SK-N-SH (cell line): ENCODE measurements around the gene DELE1.

Source experiments
- EP300 ChIP-seq, 2 experiments: IDR thresholded peaks; 2 replicates each; pipeline versions ENCODE4 v1.4.0 to v1.6.1; 2012; ENCODE audit warnings: borderline replicate concordance in 1 of 2, low read depth in 1 of 2, low read length in 1 of 2
- POLR2AphosphoS5 ChIP-seq: IDR thresholded peaks from 2 replicates; pipeline ENCODE4 v1.6.1; 2012; ENCODE audit warnings: low read depth, low read length
- SIN3A ChIP-seq: IDR thresholded peaks from 2 replicates; pipeline ENCODE4 v1.6.1; 2012; ENCODE audit warnings: low read depth, mild to moderate bottlenecking, low read length, moderate library complexity, borderline replicate concordance
- SMC3 ChIP-seq: IDR thresholded peaks from 2 replicates; pipeline ENCODE4 v1.6.1; 2012; ENCODE audit warnings: low read depth, low read length, improper control_type of control experiment
- TF ChIP-seq, protein P1 (sequence below): IDR thresholded peaks from 2 replicates; pipeline ENCODE4 v1.4.0; 2012; ENCODE audit warnings: low read depth
- TF ChIP-seq, protein P2 (sequence below): fragments of 200-600 bp; sonication (generic); IDR thresholded peaks from 2 replicates; pipeline ENCODE4 v1.6.1; 2017; ENCODE audit warnings: antibody characterized with exemption, mild to moderate bottlenecking, moderate library complexity
- TF ChIP-seq, protein P3 (sequence below): fragments of 150-350 bp; IDR thresholded peaks from 2 replicates; pipeline ENCODE4 v1.6.1; 2017; ENCODE audit warnings: antibody characterized with exemption, low read length, low read depth, borderline replicate concordance
- TF ChIP-seq, protein P4 (sequence below): IDR thresholded peaks from 2 replicates; pipeline ENCODE4 v1.6.1; 2012; ENCODE audit warnings: mild to moderate bottlenecking, low read depth, low read length, moderate library complexity

DNA sequence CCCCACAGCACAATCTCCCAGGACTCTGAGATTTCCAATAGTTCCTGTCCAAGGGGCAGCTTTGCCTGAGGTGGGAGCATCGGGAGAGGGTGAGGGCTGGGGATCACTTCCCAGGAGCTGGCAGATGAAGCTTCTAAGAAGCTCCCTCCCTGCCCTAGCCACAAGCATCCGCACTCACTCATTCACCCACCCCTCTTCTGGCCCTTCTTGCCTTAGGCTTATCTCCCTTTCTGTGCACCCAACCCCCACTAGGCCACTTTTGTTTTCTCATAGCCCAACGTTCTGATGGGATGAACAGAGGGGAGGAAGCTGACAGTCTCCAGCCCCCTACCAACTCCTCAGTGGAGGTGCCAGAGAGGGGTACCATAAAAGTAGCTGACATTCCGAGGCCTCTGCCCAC is 41.8 kb upstream of the DELE1 start:
- TF ChIP-seq SMC3 (no peak), POLR2AphosphoS5 (no peak), EP300 (IDR thresholded peaks at IDR 0.05; ENCODE audit: borderline replicate concordance in 1 of 2, low read depth in 1 of 2, low read length in 1 of 2) (no peak), SIN3A (no peak)
- TF ChIP-seq, protein P1, sequence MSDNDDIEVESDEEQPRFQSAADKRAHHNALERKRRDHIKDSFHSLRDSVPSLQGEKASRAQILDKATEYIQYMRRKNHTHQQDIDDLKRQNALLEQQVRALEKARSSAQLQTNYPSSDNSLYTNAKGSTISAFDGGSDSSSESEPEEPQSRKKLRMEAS: no peak
- TF ChIP-seq, protein P2, sequence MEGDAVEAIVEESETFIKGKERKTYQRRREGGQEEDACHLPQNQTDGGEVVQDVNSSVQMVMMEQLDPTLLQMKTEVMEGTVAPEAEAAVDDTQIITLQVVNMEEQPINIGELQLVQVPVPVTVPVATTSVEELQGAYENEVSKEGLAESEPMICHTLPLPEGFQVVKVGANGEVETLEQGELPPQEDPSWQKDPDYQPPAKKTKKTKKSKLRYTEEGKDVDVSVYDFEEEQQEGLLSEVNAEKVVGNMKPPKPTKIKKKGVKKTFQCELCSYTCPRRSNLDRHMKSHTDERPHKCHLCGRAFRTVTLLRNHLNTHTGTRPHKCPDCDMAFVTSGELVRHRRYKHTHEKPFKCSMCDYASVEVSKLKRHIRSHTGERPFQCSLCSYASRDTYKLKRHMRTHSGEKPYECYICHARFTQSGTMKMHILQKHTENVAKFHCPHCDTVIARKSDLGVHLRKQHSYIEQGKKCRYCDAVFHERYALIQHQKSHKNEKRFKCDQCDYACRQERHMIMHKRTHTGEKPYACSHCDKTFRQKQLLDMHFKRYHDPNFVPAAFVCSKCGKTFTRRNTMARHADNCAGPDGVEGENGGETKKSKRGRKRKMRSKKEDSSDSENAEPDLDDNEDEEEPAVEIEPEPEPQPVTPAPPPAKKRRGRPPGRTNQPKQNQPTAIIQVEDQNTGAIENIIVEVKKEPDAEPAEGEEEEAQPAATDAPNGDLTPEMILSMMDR: no peak
- TF ChIP-seq, protein P3, sequence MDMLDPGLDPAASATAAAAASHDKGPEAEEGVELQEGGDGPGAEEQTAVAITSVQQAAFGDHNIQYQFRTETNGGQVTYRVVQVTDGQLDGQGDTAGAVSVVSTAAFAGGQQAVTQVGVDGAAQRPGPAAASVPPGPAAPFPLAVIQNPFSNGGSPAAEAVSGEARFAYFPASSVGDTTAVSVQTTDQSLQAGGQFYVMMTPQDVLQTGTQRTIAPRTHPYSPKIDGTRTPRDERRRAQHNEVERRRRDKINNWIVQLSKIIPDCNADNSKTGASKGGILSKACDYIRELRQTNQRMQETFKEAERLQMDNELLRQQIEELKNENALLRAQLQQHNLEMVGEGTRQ: no peak
- TF ChIP-seq, protein P4, sequence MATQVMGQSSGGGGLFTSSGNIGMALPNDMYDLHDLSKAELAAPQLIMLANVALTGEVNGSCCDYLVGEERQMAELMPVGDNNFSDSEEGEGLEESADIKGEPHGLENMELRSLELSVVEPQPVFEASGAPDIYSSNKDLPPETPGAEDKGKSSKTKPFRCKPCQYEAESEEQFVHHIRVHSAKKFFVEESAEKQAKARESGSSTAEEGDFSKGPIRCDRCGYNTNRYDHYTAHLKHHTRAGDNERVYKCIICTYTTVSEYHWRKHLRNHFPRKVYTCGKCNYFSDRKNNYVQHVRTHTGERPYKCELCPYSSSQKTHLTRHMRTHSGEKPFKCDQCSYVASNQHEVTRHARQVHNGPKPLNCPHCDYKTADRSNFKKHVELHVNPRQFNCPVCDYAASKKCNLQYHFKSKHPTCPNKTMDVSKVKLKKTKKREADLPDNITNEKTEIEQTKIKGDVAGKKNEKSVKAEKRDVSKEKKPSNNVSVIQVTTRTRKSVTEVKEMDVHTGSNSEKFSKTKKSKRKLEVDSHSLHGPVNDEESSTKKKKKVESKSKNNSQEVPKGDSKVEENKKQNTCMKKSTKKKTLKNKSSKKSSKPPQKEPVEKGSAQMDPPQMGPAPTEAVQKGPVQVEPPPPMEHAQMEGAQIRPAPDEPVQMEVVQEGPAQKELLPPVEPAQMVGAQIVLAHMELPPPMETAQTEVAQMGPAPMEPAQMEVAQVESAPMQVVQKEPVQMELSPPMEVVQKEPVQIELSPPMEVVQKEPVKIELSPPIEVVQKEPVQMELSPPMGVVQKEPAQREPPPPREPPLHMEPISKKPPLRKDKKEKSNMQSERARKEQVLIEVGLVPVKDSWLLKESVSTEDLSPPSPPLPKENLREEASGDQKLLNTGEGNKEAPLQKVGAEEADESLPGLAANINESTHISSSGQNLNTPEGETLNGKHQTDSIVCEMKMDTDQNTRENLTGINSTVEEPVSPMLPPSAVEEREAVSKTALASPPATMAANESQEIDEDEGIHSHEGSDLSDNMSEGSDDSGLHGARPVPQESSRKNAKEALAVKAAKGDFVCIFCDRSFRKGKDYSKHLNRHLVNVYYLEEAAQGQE: no peak
